Measurements from ENCODE around the gene ERH.

GRCh38 chr14:69429643-69430042 is 31.5 kb upstream of the ERH start:
- TF ChIP-seq CTCF (conservative IDR thresholded peaks at IDR 0.05; ENCODE audit: low read length): no peak
- no peak for TF ChIP-seq EZH2phosphoT487 (IDR thresholded peaks at IDR 0.05; ENCODE audit: borderline replicate concordance, low read depth, low read length)

Measured in OCI-LY7 (cell line).